Measurements from ENCODE around the gene MYBBP1A.

- TF ChIP-seq GATA3 (IDR thresholded peaks at IDR 0.05; ENCODE audit: low read depth, low read length) = no peak
- TF ChIP-seq GATA2 (IDR thresholded peaks at IDR 0.05; ENCODE audit: low read depth, low read length) = no peak
Measured at GRCh38 chr17:4539025-4539424, 16.2 kb downstream of the MYBBP1A start.

Data from SH-SY5Y (cell line).